ENCODE results near the gene CAMK1D. TPM values are rescaled to one million over a fixed set of nuclear protein-coding genes. Genes with fewer than 3 reads are reported as not detected.

The CAMK1D gene
- total RNA-seq, 1 experiment from 2014 or later = 6.3 TPM

DNA sequence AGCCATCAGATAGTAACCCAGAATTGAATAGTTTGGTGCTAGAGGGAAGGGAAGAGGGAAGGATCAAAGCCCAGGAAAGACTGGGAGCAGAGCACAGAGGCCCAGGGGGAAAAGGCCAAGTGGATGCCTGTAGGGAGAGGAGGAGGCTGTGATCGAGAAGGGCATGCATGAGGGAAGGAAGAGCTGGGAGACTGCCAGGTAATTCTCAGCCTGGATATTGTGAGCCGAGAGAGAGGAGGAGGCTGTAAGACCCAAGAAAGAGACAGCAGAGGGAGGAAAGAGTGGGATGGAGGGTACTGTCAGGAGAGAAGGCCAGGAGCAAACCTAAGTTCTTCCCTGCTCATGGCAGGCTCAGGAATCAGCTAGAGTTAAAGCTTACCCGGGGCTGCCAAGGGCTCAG, 474.0 kb downstream of the CAMK1D start:
- H3K56ac ChIP-seq (ENCODE audit: insufficient read length, low read depth, low read length) = no peak overlapping the region
- H3K27ac ChIP-seq (ENCODE audit: insufficient read length, low read depth, low read length) = no peak overlapping the region
- Mint-ChIP-seq H3K4me1 (peaks cover 13 to 27% of the 10 kb centered on the region in 2 experiments), H3K27me3 (ENCODE audit: low read depth) (no peaks in the 10 kb centered on the region; the same call in 1 of the 2 replicates), H3K27ac (peak overlapping the region in 1 of 3 experiments; percentile 25; a peak in 4 of 7 replicates), H3K36me3 (ENCODE audit: insufficient read depth in 1 of 3, low read depth in 3 of 3) (peaks cover 0 to 4% (median 0%) of the 10 kb centered on the region in 3 experiments; a peak in 3 of 7 replicates), H3K4me3 (no peak overlapping the region), H3K9me3 (no peaks in the 10 kb centered on the region)
- TF ChIP-seq, protein P1, sequence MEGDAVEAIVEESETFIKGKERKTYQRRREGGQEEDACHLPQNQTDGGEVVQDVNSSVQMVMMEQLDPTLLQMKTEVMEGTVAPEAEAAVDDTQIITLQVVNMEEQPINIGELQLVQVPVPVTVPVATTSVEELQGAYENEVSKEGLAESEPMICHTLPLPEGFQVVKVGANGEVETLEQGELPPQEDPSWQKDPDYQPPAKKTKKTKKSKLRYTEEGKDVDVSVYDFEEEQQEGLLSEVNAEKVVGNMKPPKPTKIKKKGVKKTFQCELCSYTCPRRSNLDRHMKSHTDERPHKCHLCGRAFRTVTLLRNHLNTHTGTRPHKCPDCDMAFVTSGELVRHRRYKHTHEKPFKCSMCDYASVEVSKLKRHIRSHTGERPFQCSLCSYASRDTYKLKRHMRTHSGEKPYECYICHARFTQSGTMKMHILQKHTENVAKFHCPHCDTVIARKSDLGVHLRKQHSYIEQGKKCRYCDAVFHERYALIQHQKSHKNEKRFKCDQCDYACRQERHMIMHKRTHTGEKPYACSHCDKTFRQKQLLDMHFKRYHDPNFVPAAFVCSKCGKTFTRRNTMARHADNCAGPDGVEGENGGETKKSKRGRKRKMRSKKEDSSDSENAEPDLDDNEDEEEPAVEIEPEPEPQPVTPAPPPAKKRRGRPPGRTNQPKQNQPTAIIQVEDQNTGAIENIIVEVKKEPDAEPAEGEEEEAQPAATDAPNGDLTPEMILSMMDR (conservative IDR thresholded peaks at IDR 0.05) = no peak
- H3K18ac ChIP-seq (ENCODE audit: insufficient read length, low read depth, low read length) = no peak overlapping the region
- no peaks in the 10 kb centered on the region for H3K9me3 ChIP-seq (ENCODE audit: control insufficient read depth, low read depth, low read length)
- H3K23me2 ChIP-seq (ENCODE audit: insufficient read length, low read depth, low read length, poor library complexity, severe bottlenecking) = no peaks in the 10 kb centered on the region
- no peak overlapping the region for H3K4me2 ChIP-seq (ENCODE audit: insufficient read depth, insufficient read length, low read length)
- H3K4ac ChIP-seq (ENCODE audit: low read depth, low read length) = no peak overlapping the region
- H3K9ac ChIP-seq (ENCODE audit: extremely low read depth, insufficient read length, low read length) = no peak overlapping the region
- no peak for DNase-seq
- no peaks in the 10 kb centered on the region for H3K27me3 ChIP-seq (ENCODE audit: insufficient read depth, low read length)
- H3K4me1 ChIP-seq (ENCODE audit: insufficient read depth, low read length) = peaks cover 3% of the 10 kb centered on the region; the same call in 1 of the 2 replicates
- H2AK5ac ChIP-seq (ENCODE audit: insufficient read length, low read length) = no peak overlapping the region
- H3K14ac ChIP-seq (ENCODE audit: insufficient read depth, low read length) = no peak overlapping the region
- H3K23ac ChIP-seq (ENCODE audit: insufficient read length, low read depth, low read length) = no peak overlapping the region
- H3T11ph ChIP-seq (ENCODE audit: low read length) = no peak overlapping the region
- H2BK20ac ChIP-seq (ENCODE audit: low read depth, low read length, poor library complexity, severe bottlenecking) = no peak overlapping the region
- no peak overlapping the region for H2BK12ac ChIP-seq (ENCODE audit: insufficient read length, low read depth, low read length)
- H3K79me2 ChIP-seq (ENCODE audit: insufficient read depth, low read length) = no peaks in the 10 kb centered on the region
- no peaks in the 10 kb centered on the region for H3K79me1 ChIP-seq (ENCODE audit: insufficient read depth, low read depth, low read length, poor library complexity, severe bottlenecking)
- no peak overlapping the region for H4K8ac ChIP-seq (replicated peaks; ENCODE audit: insufficient read length, low read depth, low read length)
- WGBS (ENCODE audit: extremely low coverage, insufficient read length, low lambda C conversion rate) = no CpG with 5 or more reads among the region's 3 CpGs
- H4K91ac ChIP-seq (ENCODE audit: insufficient read length, low read depth, low read length) = no peak overlapping the region
- H2BK5ac ChIP-seq (ENCODE audit: insufficient read length, low read length) = no peak overlapping the region
- H2AFZ ChIP-seq (ENCODE audit: low read length) = no peak overlapping the region
- H4K5ac ChIP-seq (ENCODE audit: insufficient read length, low read depth, low read length) = no peak overlapping the region
- H4K20me1 ChIP-seq (ENCODE audit: control insufficient read depth, insufficient read depth, insufficient read length) = no peaks in the 10 kb centered on the region
- H2BK120ac ChIP-seq (ENCODE audit: low read depth, low read length, poor library complexity, severe bottlenecking) = no peak overlapping the region
- H2BK15ac ChIP-seq (ENCODE audit: low read depth, low read length) = no peak overlapping the region

Measured in H9 (cell line).